NCI-H748 (cell line): ENCODE measurements around the gene ATP10A.

Experiments used
- DNase-seq: peaks from one replicate; lab custom pipeline; 2025; ENCODE audit not compliant: unreplicated experiment; lab: John Stamatoyannopoulos, UW

Gene ATP10A

DNA sequence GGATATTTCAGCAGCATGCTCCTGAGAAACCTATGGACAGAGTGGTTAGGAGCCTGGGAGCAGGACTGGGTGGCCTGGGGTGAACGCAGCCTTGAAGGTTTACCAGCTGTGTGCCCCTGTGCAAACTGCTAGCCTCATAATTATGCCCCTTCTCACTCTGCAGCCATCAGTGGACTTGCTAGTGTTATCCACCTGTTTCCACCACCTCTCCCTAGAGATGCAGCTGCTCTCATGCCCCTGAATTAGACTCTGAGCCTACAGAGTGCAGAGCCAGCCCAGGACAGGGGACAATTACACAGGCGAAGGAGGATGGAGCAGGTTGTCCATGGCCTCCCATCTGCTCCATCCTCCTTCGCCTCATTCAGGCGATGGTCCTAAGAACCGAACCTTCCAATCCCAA lies 175.9 kb downstream of the ATP10A start:
- no peak for DNase-seq

DNA sequence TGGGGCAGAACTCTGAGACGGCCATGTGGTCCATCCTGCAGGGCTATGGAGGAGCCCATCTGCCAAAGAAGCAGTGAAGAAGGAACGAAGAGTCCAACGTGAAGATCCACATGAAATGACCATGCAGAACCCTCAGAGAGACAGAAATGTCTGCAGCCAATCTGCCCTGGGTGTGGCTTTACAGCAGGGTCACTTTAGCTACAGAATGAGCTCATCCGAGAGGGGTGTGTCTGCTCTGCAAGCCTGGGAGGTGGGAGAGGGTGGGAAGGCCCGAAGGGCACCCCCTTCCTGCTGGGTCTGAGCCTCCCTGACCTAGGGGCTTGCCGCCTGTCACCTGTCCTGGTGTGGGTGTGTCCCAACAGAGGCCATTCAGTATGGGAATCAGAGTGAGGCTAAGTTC lies 176.3 kb downstream of the ATP10A start:
- DNase-seq = no peak

DNA sequence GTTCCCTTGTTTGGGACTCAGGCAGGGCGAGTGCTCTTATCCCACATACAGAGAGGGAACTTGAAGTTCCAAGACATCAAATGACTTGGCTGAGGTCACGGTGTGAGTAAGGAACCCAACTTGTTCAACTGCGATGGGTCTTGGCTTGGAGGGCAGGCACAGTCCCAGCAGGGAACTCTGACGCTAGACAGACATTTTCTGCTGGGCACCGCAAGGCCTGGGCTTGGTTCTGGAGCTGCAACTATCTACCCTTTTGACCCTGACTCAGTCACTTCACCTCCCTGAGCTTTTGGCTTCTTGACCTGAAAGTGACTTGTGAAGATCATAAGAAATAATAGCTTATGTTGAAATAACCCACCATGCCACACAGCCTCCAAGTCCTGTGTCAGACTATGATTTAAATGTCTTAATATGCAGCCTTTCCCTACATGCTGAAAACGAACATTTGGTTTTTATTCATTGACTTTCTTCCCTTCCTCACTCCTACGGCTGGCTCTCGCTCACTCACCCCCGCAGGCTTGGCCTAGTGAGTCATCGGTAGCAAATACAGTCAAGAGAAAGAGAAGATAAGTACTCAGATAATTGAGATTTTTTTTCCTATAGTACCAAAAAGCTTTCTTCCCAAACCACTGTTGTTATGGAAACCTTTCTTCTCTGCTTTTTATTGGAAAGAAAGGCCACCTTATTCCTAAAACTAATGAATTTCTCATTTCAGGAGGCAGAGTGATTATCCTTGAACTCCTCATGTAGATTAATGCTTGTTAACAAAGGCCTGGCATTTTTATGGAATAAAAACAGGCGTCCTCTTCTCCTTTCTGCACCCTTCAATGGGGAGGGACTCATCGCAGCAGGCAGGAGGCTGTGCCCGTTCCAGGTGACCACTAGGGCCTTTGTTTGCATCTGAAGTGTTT lies 178.4 kb downstream of the ATP10A start:
- DNase-seq = no peak

DNA sequence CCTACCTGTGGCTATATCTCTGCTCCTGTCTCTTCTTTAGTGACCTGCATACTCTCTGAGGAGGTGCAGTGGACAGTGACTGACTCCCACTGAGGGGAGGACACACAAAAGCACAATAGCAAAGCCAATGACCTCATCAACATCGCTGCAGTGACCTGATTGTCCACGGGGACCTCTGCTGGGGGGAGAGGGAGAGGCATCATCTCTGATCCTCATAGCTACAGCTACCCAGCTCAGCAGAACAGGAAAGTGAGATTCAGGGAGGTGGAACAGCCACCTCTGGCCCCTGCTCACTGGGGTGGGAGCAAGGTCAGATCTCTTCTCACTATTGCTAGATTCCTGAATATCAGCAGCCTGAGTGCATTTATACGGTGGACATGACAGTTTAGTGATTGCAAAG lies 179.2 kb downstream of the ATP10A start:
- DNase-seq = no peak

DNA sequence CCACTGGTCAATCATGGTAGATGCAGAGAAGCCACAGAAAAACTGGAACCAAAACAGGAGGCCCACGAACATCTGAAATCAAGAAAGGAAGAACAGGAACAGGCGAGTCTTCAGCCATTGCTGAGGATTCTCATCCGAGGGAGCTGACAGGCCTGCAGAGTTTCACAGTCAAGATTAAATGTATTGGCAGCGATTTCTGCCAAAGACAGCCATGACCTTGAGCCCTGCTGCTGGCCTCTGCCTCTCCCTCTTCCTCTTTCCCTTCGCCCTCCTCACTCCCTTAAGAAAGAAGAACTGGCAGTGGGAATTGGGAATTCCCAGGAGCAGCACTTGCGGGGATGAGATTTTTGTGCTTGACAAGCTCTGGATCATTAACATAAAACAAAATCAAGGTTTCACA lies 179.7 kb downstream of the ATP10A start:
- no peak for DNase-seq

DNA sequence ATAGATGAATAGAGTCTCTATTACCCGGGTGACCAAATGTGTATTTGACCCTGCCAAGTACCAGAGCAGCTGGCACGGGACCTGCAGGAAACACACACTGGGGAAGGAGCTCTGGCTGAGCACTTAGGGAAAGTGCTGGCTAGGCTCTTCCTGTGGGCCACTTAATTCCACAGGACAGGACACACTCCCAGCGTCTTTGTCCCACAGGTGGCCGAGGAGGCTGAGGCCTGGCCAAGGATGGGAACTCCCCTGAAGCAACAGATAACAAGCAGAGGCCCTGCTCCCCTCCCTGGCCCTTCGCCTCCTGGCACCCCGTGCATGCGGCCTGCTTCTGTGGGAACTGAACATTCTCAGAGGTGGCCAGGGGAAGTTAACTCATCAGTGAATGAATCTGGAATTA lies 180.8 kb downstream of the ATP10A start:
- no peak for DNase-seq

DNA sequence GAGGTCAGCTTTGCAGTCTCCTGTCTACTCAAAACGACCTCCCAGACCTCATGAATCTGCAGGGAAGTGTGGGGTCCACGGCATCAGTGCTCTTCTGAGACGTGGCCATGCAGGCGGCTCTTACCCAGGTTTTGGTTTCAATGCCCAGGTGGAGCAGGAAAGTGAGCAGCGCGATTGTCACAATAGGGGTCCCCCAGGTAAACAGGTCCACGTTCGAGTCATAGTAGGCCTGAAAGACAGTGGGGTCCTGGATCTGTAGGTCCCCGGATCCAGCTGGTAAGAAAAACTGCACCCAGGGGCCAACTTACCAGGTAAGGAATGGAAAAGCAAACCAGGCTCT lies 182.5 kb downstream of the ATP10A start:
- DNase-seq = no peak

DNA sequence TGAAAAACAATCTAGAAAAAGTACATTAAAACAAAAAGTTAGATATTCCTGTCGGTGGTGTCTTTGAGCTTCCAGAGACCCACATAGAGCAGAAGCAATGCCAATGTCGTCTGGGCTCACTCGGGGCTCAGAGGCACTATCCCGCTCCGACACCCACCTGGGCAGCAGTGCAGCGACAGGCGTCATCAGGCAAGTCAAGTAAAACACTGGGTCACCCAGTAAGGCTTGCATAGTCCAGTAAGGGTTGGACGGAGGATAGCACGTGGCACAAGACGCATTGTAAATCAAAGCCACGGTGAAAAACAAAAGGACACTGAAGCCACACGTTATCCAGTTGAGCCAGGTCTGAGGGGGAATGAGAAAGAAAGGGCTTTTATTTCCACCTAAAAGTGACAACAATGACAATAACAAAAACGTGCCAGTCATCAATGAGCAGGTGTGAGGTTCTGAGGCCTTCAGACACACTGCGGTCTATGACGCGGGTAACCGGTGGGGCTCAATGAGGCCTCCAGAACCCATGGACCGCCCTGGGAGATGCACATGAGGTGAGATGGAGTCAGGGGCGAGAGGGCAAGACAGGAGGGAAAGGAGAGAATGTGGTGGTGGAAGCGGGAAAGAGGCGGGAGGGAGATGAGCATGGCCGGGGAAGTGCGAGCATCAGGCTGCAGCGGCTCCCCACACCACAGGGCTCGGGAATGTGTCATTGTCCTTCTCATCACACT lies 183.0 kb downstream of the ATP10A start:
- no peak for DNase-seq

DNA sequence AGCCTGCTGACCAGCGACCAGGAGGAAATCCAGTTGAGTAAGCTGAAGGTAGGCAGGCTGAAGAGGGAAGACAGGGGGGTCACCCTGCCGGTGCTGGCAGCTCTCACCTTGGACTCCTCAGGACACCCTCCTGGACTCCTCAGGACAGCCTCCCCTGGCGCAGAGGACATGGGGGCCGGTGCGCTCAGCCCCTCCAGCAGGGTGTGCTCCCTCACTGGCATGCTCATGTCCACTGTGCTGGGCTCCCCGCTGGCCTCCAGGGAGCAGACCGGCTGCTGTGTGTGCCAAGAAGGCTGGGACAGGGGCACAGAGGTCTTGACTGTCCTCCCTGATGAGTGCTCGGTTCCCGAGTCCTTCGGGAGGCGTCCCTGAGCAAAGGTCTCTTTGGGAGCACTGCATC lies 183.6 kb downstream of the ATP10A start:
- DNase-seq = no peak

DNA sequence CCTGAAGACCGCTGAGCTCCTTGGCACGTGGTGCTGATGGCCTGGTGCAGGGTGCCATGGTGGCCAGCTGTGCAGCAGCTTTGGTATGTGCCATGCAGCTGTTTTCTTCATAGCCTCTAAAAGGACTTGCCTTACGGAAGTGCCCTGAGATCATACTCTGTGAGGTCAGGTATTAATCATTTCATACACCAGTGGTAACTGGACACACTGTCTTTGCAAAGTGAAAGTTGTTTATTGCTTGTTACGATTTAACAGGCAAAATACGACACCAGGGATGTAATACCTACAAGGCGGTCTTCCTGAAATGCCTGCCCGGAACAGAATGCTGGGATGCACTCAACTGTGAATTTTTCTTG lies 184.6 kb downstream of the ATP10A start:
- DNase-seq = no peak

DNA sequence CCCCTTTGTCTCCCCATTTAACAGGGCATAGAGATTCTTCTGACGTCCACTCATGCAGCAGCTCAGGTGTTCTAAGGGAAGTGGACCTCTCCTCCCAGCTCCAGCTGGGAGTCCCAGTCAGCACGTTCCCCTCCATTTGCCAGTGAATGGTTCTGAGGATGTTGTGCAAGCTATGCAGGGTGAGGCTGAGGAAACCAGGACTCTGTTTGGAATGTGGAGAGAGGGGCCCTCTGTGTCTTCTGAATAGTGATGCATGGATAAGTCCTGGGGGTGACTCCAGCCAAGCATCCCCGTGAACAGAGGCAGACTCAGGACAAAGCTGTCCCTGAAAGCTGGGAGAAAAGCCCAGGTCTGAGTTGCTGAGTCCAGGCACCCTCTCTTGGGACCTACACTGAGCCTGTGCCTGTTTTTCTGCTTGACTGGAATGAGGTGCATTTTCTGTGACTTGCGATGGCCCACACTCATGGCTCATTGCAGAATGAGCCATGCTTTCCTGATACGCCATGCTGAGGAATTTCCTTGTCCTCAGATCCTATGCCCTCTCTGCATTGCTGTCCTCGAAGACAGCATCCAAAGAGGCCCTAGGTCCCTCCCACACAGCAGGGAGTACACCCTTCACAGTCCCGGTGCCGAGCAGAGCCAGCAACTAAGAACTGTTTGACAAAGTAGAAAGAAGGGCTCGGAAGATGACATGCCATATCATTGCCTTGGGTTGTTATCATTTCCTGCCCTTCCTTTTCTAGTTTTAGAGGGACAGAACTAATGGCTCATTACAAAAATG lies 185.2 kb downstream of the ATP10A start:
- DNase-seq = no peak

DNA sequence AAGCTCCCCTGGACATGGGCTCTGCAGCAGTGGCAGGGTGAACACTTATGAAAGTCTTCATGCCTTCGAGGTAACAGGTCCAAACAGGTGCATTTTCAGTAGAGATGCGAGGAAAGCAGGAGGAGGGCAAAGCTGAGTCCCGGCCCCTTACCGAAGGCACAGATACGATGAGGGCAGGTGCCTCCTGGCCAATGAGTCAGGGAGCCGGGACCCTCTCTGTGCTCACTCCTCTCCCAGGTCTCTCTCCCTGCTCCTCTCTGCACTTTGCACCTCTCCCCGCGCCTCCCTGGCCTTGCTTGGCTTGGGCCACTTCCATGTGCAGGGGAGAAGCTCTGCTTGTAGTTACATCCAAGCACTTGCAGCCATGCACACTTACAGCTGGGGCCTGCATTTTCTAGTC lies 187.1 kb downstream of the ATP10A start:
- DNase-seq = no peak

DNA sequence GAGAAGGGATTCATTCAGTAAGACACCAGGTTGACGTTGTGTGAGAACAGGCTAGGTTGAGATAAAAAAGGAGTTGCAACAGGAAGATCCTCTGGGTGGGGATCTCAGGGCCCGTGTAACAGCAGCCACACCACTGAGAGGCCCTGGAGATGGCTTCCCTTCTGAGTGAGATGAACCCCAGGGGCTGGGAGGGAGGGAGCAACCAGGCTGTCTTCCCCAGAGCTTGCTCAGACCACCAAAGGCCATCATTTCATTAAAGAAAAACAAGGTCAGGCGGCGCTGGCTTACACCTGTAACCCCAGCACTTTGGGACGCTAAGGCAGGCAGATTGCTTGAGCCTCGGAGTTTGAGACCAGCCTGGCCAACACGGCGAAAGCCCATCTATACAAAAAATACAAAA lies 187.7 kb downstream of the ATP10A start:
- no peak for DNase-seq

DNA sequence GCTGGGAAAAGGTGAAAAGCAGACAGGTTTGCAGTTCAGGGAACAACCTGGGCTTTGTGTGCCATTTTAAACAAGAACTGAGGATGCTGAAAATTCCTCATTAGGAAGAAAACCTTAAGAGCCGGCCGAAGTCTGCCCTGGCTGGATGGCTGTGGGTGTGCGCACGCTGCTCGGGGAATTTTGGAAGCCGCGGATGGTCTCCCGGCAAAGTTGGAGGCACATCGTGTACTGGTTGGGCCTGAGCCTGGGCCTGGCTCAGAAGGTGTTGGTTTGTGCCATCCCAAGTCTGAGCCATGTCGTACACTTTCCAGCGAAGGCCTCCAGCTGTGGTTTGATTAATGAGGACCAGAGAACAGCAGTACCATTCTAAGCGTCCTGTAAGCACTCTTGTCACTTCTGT lies 188.2 kb downstream of the ATP10A start:
- DNase-seq = no peak

DNA sequence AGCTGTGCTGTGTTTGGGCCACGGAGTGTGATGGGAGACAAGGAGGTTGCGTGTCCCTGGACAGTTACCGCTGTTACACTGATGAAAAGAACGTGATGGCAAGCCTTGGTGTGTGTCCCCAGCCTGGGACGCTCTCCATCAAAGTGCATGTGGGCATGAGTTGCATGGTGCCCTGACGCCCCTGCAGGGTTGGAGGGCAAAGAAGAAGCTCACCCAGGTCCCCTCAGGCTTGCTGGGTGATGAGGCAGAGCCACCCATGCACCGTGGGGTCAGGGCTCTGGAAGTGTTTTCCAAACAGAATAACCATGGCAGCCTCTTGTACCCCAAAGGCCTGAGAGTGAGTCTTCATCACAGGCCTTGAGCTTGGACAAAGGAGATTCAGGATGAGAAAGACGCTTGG lies 189.2 kb downstream of the ATP10A start:
- no peak for DNase-seq

DNA sequence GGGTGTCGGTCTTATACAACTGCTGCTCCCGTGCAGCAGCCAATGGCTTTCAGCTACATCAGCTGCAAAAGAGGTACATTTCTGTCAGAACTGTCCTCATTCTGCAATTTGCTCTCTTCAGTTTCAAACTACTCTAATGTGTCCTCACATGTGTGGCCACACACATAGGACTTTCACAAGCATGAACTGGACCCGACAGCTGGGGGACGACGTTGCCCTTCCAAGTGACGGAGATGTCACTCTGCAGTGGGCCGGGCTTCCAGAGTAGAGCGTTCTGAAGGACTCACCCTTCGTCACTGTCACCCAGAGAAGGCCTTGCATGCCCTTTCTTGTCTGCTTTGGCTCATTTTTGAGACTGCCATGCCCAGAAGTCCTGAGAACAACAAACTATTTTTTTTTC lies 189.8 kb downstream of the ATP10A start:
- no peak for DNase-seq

DNA sequence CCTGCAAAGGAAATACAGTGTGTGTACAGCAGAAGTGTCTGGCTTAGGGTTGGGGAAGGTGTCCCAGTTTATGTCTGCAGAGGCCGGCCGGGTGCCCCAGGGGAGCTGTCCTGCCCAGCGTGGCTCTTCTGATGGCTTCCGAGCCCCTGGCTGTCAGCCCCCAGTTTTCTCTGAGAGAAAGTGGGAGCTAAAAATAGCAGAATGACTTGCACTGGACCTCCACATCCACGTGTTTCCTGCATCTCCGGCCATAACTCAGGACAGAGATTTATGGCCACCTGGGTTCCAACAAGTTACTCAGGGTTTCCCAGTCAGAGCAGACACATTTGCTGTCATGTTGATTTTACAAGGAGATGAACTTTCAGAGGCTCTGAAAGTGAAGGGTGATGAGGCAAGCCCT lies 192.0 kb downstream of the ATP10A start:
- no peak for DNase-seq

DNA sequence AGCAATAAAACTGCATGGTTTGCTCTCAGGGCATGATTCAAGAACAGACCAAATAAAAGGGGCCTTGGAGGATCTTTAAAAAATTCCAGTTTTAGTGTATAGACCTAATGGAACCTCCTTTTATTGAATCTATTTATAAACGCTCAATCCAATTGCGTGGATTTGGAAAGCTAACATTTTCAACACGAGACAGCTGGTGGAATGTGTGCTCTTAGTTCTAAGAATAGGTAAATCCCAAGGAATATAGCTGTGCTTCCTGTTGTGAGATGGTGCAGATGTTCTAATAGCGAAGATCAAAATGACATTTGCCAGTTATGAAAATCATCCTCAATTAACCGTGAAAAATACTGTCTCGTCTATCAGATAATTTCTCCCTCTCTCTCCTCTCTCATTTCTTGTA lies 192.5 kb downstream of the ATP10A start:
- no peak for DNase-seq

DNA sequence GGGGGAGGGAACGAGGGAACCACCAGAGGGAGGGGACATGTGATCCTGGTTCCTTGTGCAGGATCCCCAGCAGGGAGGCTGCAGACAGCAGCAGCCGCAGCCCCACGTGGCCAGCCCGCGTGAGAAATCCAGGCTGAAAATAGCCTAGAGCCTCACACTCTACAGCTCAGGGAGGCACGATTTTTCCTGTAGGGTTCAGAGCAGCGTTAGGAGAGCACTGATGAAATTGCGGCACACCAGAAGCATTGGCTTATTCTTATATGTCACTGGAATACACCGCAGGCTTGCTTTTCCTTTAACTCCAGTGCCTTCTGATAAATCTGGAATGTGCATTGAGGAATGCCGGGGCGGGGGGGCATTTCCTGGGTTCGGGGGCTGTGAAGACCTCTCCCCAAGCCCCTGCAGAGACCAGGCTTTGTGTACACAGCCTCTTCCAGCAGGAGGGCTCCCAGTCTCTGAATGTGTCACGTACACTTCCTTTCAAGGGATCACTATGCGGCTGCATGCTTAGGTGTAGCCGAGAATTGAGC lies 193.0 kb downstream of the ATP10A start:
- peak; percentile 58 for DNase-seq

DNA sequence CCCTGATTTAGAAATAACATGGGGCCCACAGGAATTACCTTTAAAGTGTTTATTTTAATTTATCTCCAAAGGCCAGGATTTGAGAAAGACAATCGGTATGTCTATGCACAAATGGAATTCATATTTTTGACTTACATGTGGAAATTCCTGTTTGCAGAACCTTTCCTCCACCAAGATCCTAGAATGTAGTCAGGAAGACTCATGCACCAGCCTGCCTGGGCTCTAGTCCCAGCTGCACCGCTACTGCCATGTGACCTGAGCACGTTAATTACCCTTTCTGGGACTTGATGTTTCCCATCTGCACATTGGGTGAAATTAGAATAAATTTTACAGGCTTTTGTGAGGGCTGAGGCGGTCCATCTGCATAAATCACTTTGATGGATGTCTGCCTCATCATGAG lies 194.2 kb downstream of the ATP10A start:
- DNase-seq = no peak

DNA sequence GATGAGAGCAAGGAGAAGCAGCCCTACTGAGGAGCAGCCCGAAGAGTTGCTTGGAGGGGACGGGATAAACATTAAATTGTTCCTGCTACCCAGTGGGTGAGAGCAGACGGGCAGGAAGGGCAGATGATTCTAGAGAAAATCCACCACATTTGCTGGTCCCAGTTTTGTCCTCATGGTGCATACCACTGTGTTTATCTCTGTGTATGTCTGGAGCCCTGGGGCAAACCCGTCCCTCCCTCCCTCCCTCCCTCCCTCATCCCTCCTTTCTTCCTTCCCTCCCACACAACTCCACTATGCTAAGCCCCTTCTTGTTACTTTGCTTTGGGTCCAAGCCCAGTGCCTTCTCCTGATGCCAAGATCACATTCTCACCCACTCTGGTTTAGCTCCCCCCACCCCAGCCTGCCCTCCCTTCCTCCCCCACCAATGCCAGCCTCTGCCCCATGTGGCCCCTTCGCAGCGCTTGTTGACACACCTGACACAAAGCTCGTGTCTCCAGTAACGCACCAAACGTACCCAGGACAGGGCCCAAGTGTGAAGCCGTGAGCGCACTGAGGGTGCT lies 194.8 kb downstream of the ATP10A start:
- no peak for DNase-seq
